ENCODE results near the gene RIT2.

DNA sequence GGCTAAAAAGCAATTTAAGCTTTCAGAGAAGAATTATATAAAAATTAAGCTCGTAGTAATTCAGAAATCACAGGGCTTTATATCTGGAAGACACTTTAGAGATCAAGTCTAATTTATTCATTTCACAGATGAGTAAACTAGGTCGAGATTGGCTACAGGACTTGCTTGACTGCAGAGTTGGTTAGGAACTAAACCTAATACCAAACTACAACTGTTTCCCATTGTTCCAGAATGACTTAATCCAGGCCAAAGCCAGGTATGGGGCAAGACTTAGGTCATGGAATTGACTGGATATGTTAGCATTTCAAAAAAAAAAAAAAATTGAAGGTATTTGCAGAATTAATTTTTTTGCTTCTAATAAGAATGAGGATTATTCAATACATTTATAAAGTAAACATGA lies 146.1 kb downstream of the RIT2 start:
- TF ChIP-seq ATF6 (CRISPR knock-in tag; IDR thresholded peaks at IDR 0.05) (no peak), CTCF (IDR thresholded peaks at IDR 0.05) (no peak), PREB (CRISPR knock-in tag; IDR thresholded peaks at IDR 0.05; ENCODE audit: borderline replicate concordance) (no peak), ZNF423 (CRISPR knock-in tag; IDR thresholded peaks at IDR 0.05) (no peak), TCF7 (CRISPR knock-in tag; IDR thresholded peaks at IDR 0.05; ENCODE audit: low read depth) (no peak), ATF1 (CRISPR knock-in tag; IDR thresholded peaks at IDR 0.05) (no peak), ZNF263 (CRISPR knock-in tag; IDR thresholded peaks at IDR 0.05; ENCODE audit: low read depth) (no peak)

Measured in WTC11 (cell line).